ENCODE results near the gene LMO3. TPM values are rescaled to one million over a fixed set of nuclear protein-coding genes. Genes with fewer than 3 reads are reported as not detected.

The LMO3 gene
- total RNA-seq, 1 experiment from 2014 or later: 0.34 TPM

GRCh38 chr12:16610001-16610585 lies 4.1 kb upstream of the LMO3 start (continued):
- TF ChIP-seq CTCF (IDR thresholded peaks at IDR 0.05 in 2 of 3, conservative IDR thresholded peaks at IDR 0.05 in 1 of 3; ENCODE audit: borderline replicate concordance in 1 of 3, insufficient read depth in 1 of 3, low read depth in 2 of 3, low read length in 2 of 3) (no peak), ELF1 (IDR thresholded peaks at IDR 0.05; ENCODE audit: borderline replicate concordance, low read depth) (no peak), POLR2A (IDR thresholded peaks at IDR 0.05; ENCODE audit: borderline replicate concordance, extremely low read depth, insufficient read depth, insufficient read length) (no peak), EGR1 (IDR thresholded peaks at IDR 0.05; ENCODE audit: low read depth) (no peak), CEBPB (IDR thresholded peaks at IDR 0.05; ENCODE audit: low read depth) (no peak)

GRCh38 chr12:16608946-16609539 lies 3.1 kb upstream of the LMO3 start:
- Histone ChIP-seq H3K4me1 (ENCODE audit: control insufficient read depth in 1 of 2, insufficient read depth in 2 of 2, low read length in 2 of 2) (no peaks in the 10 kb centered on the region), H3K9ac (ENCODE audit: low read length) (no peak overlapping the region), H4K20me1 (ENCODE audit: insufficient read depth) (no peaks in the 10 kb centered on the region), H3K4me2 (ENCODE audit: low read length) (no peak overlapping the region), H3K9me2 (ENCODE audit: insufficient read depth) (no peaks in the 10 kb centered on the region), H3K9me3 (ENCODE audit: control insufficient read depth in 1 of 2, insufficient read depth in 1 of 2, low read depth in 1 of 2, low read length in 2 of 2) (no peaks in the 10 kb centered on the region), H3K27ac (ENCODE audit: low read depth, low read length) (no peak overlapping the region), H3K36me3 (ENCODE audit: control insufficient read depth in 1 of 2, insufficient read depth in 2 of 2, low read length in 2 of 2) (no peaks in the 10 kb centered on the region), H3K27me3 (ENCODE audit: insufficient read depth, low read length) (no peaks in the 10 kb centered on the region), H3K4me3 (replicated peaks in 1 of 2; ENCODE audit: low read depth in 1 of 2, low read length in 2 of 2) (no peak overlapping the region), H2AFZ (ENCODE audit: low read depth, low read length, poor library complexity, severe bottlenecking) (no peak overlapping the region), H3K79me2 (ENCODE audit: insufficient read depth, low read length) (no peaks in the 10 kb centered on the region)
- RAD21 ChIA-PET (ENCODE audit: low non-redundant PET in 1 of 2, low total read pairs in 2 of 2, uncharacterized antibody in 2 of 2, unreplicated experiment in 2 of 2): no interaction called here
- CTCF ChIA-PET: no interaction called here
- TF ChIP-seq POLR2AphosphoS5 (IDR thresholded peaks at IDR 0.05; ENCODE audit: low read depth, low read length) (no peak), ZBTB33 (IDR thresholded peaks at IDR 0.05; ENCODE audit: extremely low read depth, insufficient replicate concordance, low read length) (no peak), MAX (IDR thresholded peaks at IDR 0.05) (no peak), ATF3 (IDR thresholded peaks at IDR 0.05) (no peak), EGR1 (IDR thresholded peaks at IDR 0.05; ENCODE audit: low read depth) (no peak), CEBPB (IDR thresholded peaks at IDR 0.05; ENCODE audit: low read depth) (no peak)
- POLR2A ChIA-PET: no interaction called here
- ATAC-seq: no peak
- no peak for DNase-seq (ENCODE audit: low read depth, low spot score)
- no TSS peak for BruUV-seq (replicated peaks)
- intact Hi-C loops (cut with micrococcal nuclease): no loop called here
